ENCODE results near the gene PDLIM5.

PDLIM5 gene

GRCh38 chr4:94603170-94603747 is 151.5 kb downstream of the PDLIM5 start:
- TF ChIP-seq, protein P1, sequence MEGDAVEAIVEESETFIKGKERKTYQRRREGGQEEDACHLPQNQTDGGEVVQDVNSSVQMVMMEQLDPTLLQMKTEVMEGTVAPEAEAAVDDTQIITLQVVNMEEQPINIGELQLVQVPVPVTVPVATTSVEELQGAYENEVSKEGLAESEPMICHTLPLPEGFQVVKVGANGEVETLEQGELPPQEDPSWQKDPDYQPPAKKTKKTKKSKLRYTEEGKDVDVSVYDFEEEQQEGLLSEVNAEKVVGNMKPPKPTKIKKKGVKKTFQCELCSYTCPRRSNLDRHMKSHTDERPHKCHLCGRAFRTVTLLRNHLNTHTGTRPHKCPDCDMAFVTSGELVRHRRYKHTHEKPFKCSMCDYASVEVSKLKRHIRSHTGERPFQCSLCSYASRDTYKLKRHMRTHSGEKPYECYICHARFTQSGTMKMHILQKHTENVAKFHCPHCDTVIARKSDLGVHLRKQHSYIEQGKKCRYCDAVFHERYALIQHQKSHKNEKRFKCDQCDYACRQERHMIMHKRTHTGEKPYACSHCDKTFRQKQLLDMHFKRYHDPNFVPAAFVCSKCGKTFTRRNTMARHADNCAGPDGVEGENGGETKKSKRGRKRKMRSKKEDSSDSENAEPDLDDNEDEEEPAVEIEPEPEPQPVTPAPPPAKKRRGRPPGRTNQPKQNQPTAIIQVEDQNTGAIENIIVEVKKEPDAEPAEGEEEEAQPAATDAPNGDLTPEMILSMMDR (IDR thresholded peaks at IDR 0.05; ENCODE audit: insufficient read depth, low read length, poor library complexity, severe bottlenecking), result no peak
- Histone ChIP-seq H3K4me3 (replicated peaks; ENCODE audit: low read depth, low read length) (no peak overlapping the region), H3K36me3 (ENCODE audit: control insufficient read depth, insufficient read depth, low read length) (no peaks in the 10 kb centered on the region), H3K27me3 (replicated peaks; ENCODE audit: control insufficient read depth, insufficient read depth, low read length) (no peaks in the 10 kb centered on the region)
- no peak for DNase-seq (ENCODE audit: extremely low read depth, insufficient read length)

GRCh38 chr4:94605241-94605805 is 153.6 kb downstream of the PDLIM5 start:
- TF ChIP-seq, protein P1 (IDR thresholded peaks at IDR 0.05; ENCODE audit: insufficient read depth, low read length, poor library complexity, severe bottlenecking), result no peak
- DNase-seq (ENCODE audit: extremely low read depth, insufficient read length), result no peak
- H3K27me3 ChIP-seq (replicated peaks; ENCODE audit: control insufficient read depth, insufficient read depth, low read length), result no peaks in the 10 kb centered on the region
- no peaks in the 10 kb centered on the region for H3K36me3 ChIP-seq (ENCODE audit: control insufficient read depth, insufficient read depth, low read length)
- H3K4me3 ChIP-seq (replicated peaks; ENCODE audit: low read depth, low read length), result no peak overlapping the region

- no peak for DNase-seq (ENCODE audit: extremely low read depth, insufficient read length)
- Histone ChIP-seq H3K27me3 (replicated peaks; ENCODE audit: control insufficient read depth, insufficient read depth, low read length) (no peaks in the 10 kb centered on the region), H3K4me3 (replicated peaks; ENCODE audit: low read depth, low read length) (no peak overlapping the region), H3K36me3 (ENCODE audit: control insufficient read depth, insufficient read depth, low read length) (no peaks in the 10 kb centered on the region)
- TF ChIP-seq, protein P1 (IDR thresholded peaks at IDR 0.05; ENCODE audit: insufficient read depth, low read length, poor library complexity, severe bottlenecking), result no peak
Measured at GRCh38 chr4:94610145-94610544, 158.4 kb downstream of the PDLIM5 start.

DNA sequence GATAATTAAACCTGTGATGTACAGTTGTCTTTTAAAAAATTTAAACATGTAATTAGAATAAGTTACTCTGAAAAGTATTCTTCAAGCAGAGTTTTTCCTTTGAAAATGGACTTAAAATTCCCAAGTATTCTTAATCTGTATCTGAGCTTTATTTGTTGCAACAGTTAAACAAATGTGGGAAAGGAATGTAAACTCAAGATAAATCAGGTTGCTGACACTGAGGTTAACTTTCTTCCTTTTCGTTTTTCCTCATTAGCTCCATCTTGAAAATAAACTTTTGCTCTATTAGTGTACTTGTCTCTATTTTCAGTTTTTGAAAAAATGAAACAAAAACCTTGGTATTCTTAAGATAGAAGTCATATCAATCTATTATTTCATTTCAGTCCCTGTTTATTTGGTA is 161.5 kb downstream of the PDLIM5 start:
- DNase-seq (ENCODE audit: extremely low read depth, insufficient read length), result no peak
- Histone ChIP-seq H3K27me3 (replicated peaks; ENCODE audit: control insufficient read depth, insufficient read depth, low read length) (no peaks in the 10 kb centered on the region), H3K4me3 (replicated peaks; ENCODE audit: low read depth, low read length) (no peak overlapping the region), H3K36me3 (ENCODE audit: control insufficient read depth, insufficient read depth, low read length) (no peaks in the 10 kb centered on the region)
- TF ChIP-seq, protein P1 (IDR thresholded peaks at IDR 0.05; ENCODE audit: insufficient read depth, low read length, poor library complexity, severe bottlenecking), result no peak

DNA sequence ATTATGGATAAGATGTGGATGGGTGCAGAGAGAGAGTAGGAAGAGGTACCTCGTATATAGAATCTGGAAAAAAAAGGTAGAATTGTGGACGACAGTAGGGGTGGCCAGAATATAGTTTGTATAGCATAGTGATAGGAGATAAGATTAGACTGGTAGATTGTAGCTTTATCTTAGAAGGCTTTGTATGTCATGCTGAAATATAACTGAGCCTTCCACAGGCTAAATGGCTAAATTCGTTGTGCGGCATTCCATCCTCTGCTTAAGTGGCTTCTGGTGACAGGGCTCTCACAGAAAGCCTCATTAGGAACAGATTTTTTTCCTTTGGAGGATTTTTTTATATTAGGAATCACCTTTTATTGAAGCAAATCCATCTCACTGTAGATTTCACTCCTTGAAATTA is 163.7 kb downstream of the PDLIM5 start:
- Histone ChIP-seq H3K4me3 (replicated peaks; ENCODE audit: low read depth, low read length) (no peak overlapping the region), H3K36me3 (ENCODE audit: control insufficient read depth, insufficient read depth, low read length) (no peaks in the 10 kb centered on the region; the same call in 1 of the 2 replicates), H3K27me3 (replicated peaks; ENCODE audit: control insufficient read depth, insufficient read depth, low read length) (no peaks in the 10 kb centered on the region)
- no peak for DNase-seq (ENCODE audit: extremely low read depth, insufficient read length)
- TF ChIP-seq, protein P1 (IDR thresholded peaks at IDR 0.05; ENCODE audit: insufficient read depth, low read length, poor library complexity, severe bottlenecking), result no peak
